RPMI8226 (cell line): ENCODE measurements around the gene MS4A2.
"Not testable (repeated sequence)": the region's sequence is repeated elsewhere in the genome, so short reads cannot be mapped to it uniquely, and the experiment has no call there.

Experiments
- DNase-seq: peaks from one replicate; pipeline ENCODE4 v3.0.0-alpha.2; 2015

MS4A2 gene

GRCh38 chr11:60104471-60105115 lies 16.1 kb downstream of the MS4A2 start:
- DNase-seq: not testable (repeated sequence)

DNA sequence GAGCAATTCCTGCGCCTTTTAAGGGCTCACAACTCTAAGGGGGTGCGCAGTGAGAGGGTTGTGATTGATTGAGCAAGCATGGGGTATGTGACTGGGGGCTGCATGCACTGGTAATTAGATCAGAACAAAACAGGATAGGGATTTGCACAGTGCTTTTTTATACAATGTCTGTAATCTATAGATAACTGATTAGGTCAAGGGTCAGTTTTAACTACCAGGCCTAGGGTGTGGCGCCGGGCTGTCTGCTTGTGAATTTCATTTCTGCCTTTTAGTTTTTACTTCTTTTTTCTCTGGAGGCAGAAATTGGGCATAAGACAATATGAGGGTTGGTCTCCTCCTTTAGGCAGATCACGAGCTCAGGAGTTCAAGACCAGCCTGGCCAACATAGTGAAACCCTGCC lies 20.2 kb downstream of the MS4A2 start:
- not testable (repeated sequence) for DNase-seq

GRCh38 chr11:60111793-60112192 lies 23.3 kb downstream of the MS4A2 start:
- DNase-seq: no peak

DNA sequence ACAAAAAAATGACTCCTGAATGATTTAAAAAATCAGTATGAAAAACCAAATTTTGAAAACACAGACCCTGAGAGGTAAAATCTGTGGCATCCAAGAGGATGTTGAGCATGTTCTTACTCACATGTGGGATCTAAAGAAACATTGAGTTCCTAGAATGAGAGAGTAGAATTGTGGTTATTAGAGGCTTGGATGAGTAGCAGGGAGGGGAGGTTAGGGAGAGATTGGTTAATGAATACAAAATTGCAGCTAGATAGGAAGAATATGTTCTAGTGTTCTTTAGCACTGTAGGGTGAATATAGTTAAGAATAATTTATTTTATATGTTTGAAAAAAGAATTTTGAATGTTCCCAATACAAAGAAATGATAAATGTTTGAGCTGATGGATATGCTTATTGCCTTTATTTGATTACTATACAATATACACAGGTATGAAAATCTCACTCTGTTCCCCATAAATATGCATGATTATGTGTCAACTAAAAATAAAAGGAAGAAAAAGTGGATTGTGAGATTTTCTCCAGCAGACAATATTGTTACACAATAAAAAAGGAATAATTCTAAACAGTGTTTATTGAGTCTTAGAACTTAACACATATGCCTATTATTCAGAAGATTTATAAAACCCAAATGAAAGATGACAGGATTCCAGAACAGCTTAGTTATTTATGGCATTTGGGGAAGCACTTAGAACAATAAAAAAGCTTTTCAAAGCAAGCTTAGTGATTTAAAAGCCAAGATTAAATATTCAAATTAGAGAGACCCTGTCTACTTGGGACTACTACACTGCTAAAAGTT lies 28.7 kb downstream of the MS4A2 start:
- DNase-seq: no peak

DNA sequence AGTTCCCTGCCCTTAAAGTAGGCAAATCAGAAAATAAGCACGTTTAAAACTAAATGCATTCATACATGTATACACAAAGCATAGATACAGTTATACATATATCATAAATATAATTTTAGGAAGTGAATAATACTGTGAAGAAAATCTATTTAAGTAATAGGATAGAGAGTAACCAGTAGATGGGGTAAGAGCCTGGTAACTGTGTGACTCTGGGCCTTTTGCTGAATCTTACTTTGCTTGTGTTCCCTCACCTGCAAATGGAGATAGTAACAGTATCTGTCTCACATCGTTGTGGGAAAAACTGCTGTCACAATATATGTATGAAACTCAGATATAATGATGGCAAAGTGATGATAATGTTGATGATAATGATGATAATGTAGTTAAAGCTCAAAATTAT lies 29.9 kb downstream of the MS4A2 start:
- no peak for DNase-seq

DNA sequence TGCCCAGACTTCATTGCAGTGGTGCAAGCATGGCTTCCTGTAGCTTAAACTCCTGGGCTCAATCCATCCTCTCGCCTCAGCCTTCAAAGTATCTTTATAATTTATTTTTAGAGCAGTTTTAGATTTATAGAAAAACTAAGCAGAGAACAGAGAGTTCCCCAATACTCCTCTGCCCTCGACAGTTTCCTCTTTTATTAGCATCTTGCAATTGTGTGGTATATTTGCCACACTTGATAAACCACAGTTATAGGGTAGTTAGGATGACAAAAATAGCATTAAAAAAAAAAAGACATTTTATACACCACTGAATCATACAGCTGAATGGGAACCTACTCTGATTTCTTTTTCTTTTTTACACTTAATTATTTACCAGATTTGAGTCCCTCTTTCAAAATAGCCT lies 31.2 kb downstream of the MS4A2 start:
- no peak for DNase-seq

DNA sequence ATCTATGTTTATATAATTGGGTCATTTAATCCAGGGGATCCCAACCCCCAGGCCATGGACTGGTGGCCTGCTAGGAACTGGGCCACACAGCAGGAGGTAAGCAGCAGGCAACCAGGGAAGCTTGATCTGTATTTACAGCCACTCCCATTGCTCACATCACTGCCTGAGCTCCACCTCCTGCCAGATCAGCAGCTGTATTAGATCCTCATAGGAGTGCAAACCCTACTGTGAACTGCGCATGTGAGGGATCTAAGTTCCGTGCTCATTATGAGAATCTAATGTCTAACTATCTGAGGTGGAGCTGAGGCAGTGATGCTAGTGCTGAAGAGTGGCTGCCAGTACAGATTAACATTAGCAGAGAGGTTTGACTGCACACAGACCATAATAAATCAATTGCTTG lies 32.8 kb downstream of the MS4A2 start:
- no peak for DNase-seq

DNA sequence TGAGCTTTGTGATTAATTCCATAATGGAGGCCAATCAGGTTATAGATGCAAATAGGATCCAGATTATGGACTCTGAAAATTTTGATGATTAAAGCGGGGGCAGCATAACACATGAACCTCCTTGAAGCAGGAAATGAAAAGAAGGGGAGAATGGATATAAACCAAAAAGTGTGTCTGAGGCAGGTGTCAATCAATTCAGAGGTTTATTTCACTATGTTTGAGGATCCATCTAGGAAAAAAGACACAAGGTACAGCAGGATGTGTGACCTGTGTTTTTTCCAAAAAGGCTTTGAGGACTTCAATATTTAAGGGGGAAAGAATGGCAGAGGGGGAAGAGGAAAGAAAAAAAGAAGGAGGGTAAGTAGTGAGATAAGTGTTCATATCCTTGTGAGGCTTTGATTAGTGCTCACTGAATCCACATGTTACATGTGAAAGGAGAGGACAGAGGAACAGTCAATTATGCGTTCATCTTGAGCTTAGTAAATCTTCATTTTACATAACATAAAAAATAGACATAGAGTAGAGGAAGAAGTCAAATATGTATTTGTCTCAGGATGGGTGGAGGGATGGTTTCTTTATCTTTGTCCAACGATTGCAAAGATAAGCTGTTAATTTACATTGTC lies 34.1 kb downstream of the MS4A2 start:
- DNase-seq: no peak

DNA sequence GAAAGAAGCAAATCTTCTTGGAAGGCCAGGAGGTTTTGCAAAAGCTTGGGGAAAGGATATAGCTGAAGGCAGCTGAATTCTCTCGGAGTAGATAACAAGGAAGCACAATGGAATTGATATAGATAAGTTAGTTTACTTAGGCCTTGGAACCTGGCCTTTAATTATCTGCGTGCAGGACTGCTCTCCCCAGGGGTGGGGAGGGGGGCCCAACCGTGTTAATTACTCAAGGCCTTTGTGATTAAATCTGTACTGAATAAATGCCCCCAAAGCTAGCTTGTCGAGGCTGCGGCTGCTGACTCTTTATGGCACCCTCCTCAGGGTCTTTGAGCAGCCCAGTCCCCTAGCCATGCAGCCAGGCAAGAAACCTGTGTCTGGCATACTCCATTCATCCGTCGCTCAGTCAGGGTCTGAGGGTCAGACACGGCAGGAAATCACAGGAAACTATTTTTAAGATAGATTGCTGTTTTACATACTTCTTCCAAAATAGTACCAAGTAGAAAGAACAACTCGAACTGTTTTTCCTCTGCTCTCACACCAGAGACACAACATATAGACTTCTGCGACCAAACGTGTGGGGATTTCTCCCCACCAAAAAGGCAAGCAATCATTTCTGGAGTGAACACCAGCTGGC lies 36.5 kb downstream of the MS4A2 start:
- DNase-seq: no peak

GRCh38 chr11:60125956-60126585 lies 37.6 kb downstream of the MS4A2 start:
- no peak for DNase-seq

DNA sequence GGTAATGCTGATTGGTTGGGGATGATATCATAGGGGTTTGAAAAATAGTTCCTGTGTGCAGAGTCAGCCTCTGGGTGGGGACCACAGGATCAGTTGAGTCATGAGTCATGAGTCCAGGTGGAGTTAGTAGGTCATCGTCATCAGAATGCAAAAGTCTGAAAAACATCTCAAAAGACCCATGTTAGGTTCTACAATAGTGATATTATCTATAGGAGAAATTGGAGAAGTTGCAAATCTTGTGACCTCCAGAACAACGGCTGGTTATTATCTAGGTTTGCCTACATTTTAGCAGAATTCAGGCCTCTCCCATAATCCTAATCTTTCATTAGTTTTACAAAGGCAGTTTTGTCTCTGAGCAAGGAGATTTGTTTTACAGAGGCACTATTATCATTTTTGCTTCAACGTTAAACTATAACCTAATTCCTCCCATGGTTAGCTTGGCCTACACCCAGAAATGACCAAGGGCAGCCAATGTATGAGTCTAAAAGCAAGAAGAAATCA lies 38.9 kb downstream of the MS4A2 start:
- no peak for DNase-seq

GRCh38 chr11:60128376-60128775 lies 39.9 kb downstream of the MS4A2 start:
- DNase-seq: no peak

GRCh38 chr11:60128866-60129265 lies 40.4 kb downstream of the MS4A2 start:
- DNase-seq: not testable (repeated sequence)

DNA sequence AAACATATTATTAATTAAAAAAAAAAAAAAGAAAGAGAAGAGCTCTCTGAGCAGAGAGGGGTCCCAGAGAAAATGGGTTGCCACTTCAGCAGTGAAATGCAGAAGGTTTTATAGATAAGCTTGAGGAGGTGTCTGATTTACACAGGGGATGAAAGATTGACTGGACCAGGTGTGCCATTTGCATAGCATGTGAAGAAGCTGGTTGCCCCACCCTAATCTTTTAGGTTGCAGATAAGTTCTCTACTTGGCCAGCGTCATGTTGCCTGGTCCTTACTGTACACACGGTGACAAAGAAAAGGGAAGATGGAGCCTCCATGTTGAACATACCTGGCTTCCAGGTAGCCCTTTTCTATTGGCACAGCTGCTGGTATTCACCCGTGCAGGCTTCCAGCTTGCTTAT lies 41.4 kb downstream of the MS4A2 start:
- DNase-seq: no peak

- peak; percentile 22 for DNase-seq
These were observed 42.0 kb downstream of the MS4A2 start for GRCh38 chr11:60130496-60130895.

DNA sequence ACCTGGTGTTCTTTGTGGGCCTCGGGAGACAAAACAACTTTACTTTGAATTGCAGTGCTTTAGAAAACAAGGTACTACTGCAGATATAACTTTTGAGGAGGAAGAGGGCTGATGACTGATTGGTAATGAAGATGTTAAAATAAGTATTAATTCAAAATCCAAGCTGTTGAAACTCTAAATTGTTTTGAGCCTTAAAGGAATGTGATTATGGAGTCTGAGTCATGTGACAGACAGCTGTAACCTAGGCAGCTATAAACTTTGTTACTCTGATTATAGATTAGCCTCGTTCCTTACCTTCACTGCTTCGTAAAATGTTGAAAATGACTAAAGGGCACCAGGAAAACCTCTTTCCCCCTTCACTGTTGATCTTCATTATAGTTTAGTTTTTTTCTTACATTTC lies 43.4 kb downstream of the MS4A2 start:
- no peak for DNase-seq

DNA sequence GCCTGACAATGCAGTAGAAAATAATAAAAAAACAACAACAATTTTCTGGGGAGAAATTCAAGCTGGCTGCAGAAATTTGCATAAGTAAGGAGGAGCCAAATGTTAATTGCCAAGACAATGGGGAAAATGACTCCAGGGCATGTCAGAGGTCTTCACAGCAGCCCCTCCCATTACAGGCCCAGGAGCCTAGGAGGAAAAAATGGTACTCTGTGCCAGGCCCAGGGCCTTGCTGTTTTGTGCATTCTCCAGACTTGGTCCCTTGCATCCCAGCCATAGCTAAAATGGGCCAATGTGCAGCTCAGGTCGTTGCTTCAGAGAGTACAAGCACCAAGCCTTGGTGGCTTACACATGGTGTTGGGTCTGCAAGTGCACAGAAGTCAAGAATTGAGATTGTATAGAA lies 45.5 kb downstream of the MS4A2 start:
- DNase-seq: no peak

DNA sequence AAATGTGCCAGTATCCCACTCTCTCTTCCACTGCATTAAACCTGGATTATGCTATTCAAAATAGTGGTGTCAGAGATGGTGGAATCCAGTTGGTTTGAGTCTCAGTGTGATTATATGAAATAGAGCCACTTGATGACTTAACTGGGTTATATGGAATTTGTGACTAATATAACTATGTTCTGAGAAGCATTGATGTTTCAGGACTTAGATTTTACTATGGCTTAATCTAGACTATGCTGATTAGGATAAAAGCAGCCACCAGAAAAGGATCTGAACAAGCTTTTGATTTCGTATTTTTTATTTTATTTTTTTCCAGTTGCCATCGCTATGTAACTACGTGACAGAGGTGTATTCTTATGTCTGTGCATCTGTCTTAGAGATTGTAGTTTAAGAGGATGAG lies 55.3 kb downstream of the MS4A2 start:
- DNase-seq: no peak

DNA sequence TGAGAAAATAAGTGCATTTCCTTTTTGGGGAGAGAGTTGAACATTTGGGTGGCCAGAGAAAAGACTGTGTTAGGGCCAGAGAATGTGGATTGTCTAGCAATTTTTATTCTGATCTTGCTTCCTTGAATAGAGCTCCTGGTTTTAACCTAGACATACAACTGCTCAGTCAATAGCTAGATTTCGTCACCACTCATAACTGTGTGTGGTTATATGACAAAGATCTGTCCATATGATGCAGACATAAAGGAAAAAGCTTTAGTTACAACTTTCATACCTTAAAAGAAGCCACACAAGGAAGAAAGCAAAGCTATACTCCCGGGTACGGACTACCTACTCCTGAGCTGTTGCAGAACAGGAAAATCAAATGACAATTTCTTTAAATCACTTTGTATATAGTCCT lies 57.2 kb downstream of the MS4A2 start:
- no peak for DNase-seq
